Measurements from ENCODE around the gene PAM. TPM values are rescaled to one million over a fixed set of nuclear protein-coding genes. Genes with fewer than 3 reads are reported as not detected.
"Not testable (repeated sequence)": the region's sequence is repeated elsewhere in the genome, so short reads cannot be mapped to it uniquely, and the experiment has no call there.

Gene PAM
- total RNA-seq, 1 donor from 2014 or later, result 205 TPM

DNA sequence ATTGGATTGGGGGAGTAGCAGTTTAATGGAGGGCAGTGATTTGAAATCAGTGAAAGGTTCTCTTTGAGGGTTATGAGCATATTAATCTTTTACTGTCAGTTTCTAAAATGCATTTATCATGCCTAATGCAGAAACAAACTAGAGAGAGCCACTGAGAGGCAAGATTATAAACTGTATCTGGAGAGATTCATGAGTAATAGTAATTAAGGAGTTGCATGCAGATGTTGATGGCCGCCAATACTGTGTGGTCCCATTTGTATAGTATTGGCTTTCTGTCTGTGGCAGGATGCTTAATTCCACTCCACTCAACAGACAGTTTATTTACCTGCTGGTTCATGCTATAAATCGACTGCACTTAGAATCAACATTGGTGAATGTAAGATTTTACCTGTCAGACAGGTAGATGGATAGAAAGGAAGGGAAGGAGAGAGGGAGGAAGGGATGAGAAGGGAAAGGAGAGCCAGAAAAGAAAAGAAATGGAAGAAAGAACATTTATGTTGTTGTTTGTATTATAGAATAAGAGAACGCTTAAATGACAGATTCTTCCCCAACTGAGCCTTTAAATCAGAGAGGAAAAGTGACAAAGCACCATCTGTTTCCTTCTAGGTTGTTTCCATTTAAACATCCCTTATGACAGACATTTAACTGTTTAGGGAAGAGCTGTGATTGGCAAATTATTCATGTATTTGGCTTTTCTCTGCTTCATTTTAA is 146.5 kb downstream of the PAM start:
- peak; percentile 65 to 71 for DNase-seq (ENCODE audit: low read depth in 2 of 2)

- no peak for DNase-seq (ENCODE audit: low read depth in 2 of 2)
These were observed 147.0 kb downstream of the PAM start for GRCh38 chr5:102902135-102902448.

DNA sequence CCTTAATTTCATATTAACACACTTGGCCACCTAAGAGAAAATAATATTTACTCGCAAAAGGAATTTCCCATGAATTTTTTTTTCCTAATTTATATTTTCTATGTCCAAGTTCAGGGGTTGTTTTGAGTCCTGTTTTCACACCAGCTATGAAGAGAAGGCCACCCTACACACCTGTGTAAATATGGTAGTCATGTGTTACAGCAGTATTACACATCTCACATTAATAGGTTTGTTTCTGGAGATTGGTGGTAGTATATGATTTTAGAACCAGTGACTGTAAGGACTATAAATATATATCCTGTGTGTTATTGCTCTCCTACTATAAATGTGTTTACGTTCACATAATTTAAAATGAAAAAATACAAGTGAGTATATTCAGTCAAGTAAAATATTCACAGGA is 147.5 kb downstream of the PAM start:
- DNase-seq (ENCODE audit: low read depth in 2 of 2), result peak in 1 of 2 donors; percentile 63

DNA sequence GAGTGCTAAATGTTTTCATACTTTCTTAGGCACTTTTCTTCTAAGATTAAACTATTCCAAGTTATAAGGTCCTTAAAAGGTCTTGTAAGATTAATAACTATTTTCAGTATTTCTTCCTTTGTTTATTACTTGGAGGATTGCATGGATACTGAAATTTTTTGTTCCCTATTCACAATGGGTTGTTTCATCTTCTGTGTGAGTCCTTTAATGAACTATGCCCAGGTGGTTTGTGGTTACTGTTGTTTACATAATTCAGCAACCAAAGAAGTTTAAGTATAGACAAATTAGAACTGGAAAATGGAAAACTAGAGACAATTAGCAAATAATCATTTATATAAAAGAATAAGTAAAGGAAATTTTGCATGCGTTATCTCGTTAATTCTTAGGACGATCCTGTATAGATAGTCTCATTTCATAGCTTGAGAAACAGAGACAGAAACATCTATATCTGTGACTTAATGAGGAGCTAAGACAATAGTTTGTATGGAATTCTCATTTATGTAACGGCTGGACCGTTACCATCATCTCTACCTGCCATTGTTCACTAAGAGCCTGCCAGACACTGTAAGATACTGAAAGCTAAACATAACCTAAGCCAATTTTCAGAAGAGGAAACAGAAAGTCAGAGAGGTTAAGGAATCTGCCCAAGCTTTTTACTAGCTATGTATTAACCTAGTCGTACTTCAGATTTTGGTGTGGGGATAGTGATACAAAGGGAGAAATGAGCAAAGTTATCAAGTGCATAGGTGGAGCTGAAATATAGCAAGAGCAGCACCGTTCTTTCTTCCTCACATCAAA is 148.2 kb downstream of the PAM start:
- DNase-seq (ENCODE audit: low read depth in 2 of 2), result peak in 1 of 2 donors; percentile 32

- DNase-seq (ENCODE audit: low read depth in 2 of 2), result no peak
These were observed 150.0 kb downstream of the PAM start for GRCh38 chr5:102905056-102905455.

DNA sequence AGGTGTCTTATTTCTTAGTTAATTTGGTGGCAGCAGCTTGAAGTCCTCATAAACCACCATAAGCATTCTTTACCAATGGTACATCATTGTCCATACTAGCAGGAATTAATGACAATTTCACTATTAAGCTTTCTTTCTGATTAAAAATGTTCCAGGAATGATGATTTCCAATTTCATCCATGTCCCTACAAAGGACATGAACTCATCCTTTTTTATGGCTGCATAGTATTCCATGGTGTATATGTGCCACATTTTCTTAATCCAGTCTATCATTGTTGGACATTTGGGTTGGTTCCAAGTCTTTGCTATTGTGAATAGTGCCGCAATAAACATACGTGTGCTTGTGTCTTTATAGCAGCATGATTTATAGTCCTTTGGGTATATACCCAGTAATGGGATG is 152.0 kb downstream of the PAM start:
- not testable (repeated sequence) for DNase-seq (ENCODE audit: low read depth in 2 of 2)

DNA sequence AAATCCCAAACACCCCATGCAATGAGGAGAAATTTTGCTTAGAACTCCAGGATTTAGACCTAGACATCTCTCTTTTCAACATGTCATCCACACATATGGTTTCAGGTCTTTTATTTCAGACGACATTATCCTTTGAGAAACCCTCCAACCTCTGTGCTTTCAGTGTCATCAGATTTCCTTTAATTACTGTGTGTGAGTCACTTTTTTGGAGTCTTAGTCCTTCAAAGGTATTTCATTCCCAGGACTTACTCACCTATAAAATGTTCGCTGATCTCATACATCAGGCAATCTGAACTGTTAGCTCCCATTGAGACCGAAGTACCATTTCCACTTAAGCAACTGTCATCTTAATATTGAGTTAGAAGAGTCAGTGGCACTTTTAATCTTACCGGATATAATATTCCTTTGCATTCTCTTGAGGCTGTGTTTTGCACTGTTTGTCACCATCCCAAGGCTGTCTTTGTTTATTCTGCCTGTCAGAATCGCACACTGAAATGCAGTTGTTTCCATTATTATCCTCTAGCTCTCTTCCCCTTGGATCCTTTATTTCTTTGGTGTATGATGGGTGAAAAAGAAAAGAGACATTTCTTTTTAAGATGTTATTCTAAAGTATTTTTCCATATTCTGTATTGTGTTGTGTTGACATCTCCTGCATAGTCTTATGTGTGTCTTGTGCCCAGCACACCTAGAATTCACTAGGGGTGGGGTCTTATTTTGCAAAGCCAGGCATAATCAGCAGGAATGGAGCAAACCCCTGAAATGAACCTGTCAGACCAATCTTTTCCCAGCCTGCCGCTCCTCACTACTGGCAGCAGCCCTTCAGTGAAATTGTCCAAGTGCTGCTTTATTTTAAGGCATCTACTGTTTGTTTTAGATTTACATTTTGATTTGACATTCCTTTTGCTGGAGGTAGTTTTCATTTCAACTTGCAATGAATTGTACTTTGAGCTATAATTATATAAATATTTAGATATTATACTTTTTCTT is 155.4 kb downstream of the PAM start:
- peak in 1 of 2 donors; percentile 48 for DNase-seq (ENCODE audit: low read depth in 2 of 2)

DNA sequence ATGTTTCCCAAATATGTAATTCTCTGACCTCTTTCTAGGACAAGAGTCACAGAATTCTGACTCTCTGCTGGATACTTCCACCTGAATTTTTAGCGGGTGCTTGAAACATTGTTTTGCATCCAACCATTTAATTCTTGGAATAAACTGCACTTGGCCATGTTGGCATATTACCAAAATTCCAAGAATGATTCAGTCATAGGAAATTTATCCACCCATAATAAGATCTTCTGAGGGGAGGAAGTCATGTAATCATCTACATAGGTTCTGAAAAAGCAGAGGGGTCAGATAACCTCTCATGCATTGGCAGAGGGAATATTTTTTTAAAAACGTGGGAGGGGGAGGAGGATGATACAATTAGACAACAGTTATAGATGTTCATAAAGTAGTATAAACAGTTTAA is 156.9 kb downstream of the PAM start:
- DNase-seq (ENCODE audit: low read depth in 2 of 2), result peak in 1 of 2 donors; percentile 84

GRCh38 chr5:102916109-102916508 is 161.0 kb downstream of the PAM start:
- DNase-seq (ENCODE audit: low read depth in 2 of 2), result no peak

GRCh38 chr5:102918986-102919610 is 164.0 kb downstream of the PAM start:
- no peak for DNase-seq (ENCODE audit: low read depth in 2 of 2)

GRCh38 chr5:102920762-102921161 is 165.7 kb downstream of the PAM start:
- no peak for DNase-seq (ENCODE audit: low read depth in 2 of 2)

GRCh38 chr5:102921341-102922044 is 166.4 kb downstream of the PAM start:
- DNase-seq (ENCODE audit: low read depth in 2 of 2), result no peak

GRCh38 chr5:102922111-102922720 is 167.1 kb downstream of the PAM start:
- DNase-seq (ENCODE audit: low read depth in 2 of 2), result no peak

DNA sequence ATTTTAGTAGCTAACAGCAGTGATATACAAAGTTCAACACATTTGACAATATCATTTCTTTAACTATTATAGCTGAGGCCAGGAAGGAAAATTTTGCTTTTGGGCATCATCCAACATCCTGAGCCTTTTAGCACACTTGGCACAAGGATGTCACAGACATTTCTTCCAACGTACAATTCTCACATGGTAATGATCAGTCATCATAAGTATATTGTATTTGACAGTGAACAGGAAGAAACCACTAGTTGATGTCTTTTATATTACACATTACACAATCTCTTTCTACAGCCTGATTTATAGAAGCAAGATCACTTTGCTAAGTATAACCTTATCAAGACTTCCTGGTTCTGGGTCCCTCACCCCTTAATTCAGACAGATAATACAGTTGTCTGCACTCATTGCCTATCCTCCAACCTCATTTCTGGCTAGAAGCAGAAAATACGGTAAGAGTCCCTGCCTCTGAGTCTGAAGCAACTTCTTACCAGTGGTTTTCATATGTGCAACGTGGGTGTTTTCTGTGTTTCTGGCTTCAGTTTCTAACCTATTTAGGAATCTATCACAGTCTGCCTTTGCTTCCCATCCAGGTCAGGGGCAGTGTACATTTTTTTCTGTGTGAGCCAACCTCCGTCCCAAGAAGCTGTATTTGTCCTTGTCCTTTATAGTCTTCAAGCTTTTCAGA is 167.8 kb downstream of the PAM start:
- DNase-seq (ENCODE audit: low read depth in 2 of 2), result peak; percentile 63 to 80

DNA sequence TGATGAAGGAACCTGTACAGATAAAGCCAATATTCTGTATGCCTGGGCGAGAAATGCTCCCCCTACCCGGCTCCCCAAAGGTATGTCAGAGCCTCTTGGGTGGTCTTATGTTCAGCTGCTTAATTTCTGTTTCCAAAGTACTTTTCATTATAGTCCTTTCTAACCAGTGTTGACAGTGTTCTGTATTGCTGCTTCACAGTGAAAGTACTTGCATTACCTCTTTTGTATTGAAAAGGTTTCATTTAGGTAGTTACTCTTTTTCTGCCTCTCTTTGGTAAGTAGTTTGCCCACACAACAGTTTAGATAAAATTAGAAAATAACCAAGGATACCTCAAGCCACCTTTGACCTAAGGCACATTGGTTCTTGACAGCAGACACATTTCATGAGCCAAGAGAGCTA is 169.9 kb downstream of the PAM start:
- DNase-seq (ENCODE audit: low read depth in 2 of 2), result no peak

GRCh38 chr5:102927007-102927406 is 171.9 kb downstream of the PAM start:
- DNase-seq (ENCODE audit: low read depth in 2 of 2), result no peak

GRCh38 chr5:102930244-102930643 is 175.1 kb downstream of the PAM start:
- no peak for DNase-seq (ENCODE audit: low read depth in 2 of 2)

GRCh38 chr5:102931085-102931725 is 176.1 kb downstream of the PAM start:
- DNase-seq (ENCODE audit: low read depth in 2 of 2), result no peak

DNA sequence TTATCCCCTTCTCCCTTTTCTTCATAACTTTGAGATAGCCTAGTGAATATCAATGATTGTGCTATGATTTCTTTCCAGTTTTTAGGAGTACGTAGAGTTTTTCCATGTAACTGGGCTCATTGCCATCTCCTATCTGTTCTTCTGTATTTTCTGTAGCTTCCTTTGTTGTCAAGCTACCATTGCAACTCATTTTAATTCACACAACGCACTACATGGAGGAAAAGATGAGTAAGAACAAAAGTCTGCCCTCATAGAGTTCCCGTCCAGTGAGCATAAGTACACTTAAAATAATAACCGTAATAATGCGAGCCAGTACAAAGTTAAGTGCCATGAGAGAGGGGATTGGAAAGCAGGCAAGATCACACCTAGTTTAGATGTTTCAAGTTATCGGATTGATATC is 177.7 kb downstream of the PAM start:
- DNase-seq (ENCODE audit: low read depth in 2 of 2), result peak; percentile 48 to 97

Data from dermis microvascular lymphatic vessel endothelial cell (primary cell).